ENCODE measurements around the gene LRRFIP1.

The LRRFIP1 gene

GRCh38 chr2:237738255-237738654, 110.9 kb downstream of the LRRFIP1 start:
- TF ChIP-seq CTCF (conservative IDR thresholded peaks at IDR 0.05; ENCODE audit: low read depth, low read length) = no peak
- DNase-seq (ENCODE audit: low read depth) = no peak
- H3K4me3 ChIP-seq (ENCODE audit: low read depth, low read length) = no peak overlapping the region

GRCh38 chr2:237739101-237739500, 111.7 kb downstream of the LRRFIP1 start:
- H3K4me3 ChIP-seq (ENCODE audit: low read depth, low read length) = no peak overlapping the region
- DNase-seq (ENCODE audit: low read depth) = no peak

GRCh38 chr2:237742191-237742590, 114.8 kb downstream of the LRRFIP1 start:
- no peak for DNase-seq (ENCODE audit: low read depth)
- TF ChIP-seq CTCF (conservative IDR thresholded peaks at IDR 0.05; ENCODE audit: low read depth, low read length) = no peak
- no peak overlapping the region for H3K4me3 ChIP-seq (ENCODE audit: low read depth, low read length)

More at GRCh38 chr2:237739101-237739500, 111.7 kb downstream of the LRRFIP1 start:
- no peak for TF ChIP-seq CTCF (conservative IDR thresholded peaks at IDR 0.05; ENCODE audit: low read depth, low read length)

GRCh38 chr2:237742614-237743013, 115.2 kb downstream of the LRRFIP1 start:
- no peak for DNase-seq (ENCODE audit: low read depth)
- no peak for TF ChIP-seq CTCF (conservative IDR thresholded peaks at IDR 0.05; ENCODE audit: low read depth, low read length)
- no peak overlapping the region for H3K4me3 ChIP-seq (ENCODE audit: low read depth, low read length)

- no peak for DNase-seq (ENCODE audit: low read depth)
- H3K4me3 ChIP-seq (ENCODE audit: low read depth, low read length) = no peak overlapping the region
- peak; percentile 1 for TF ChIP-seq CTCF (conservative IDR thresholded peaks at IDR 0.05; ENCODE audit: low read depth, low read length)
Observed at GRCh38 chr2:237743024-237743423, 115.6 kb downstream of the LRRFIP1 start.

GRCh38 chr2:237743561-237744269, 116.3 kb downstream of the LRRFIP1 start:
- TF ChIP-seq CTCF (conservative IDR thresholded peaks at IDR 0.05; ENCODE audit: low read depth, low read length) = peak; percentile 27
- peak; percentile 44 for DNase-seq (ENCODE audit: low read depth)
- no peak overlapping the region for H3K4me3 ChIP-seq (ENCODE audit: low read depth, low read length)

GRCh38 chr2:237744270-237744612, 116.9 kb downstream of the LRRFIP1 start:
- no peak for DNase-seq (ENCODE audit: low read depth)
- H3K4me3 ChIP-seq (ENCODE audit: low read depth, low read length) = no peak overlapping the region
- no peak for TF ChIP-seq CTCF (conservative IDR thresholded peaks at IDR 0.05; ENCODE audit: low read depth, low read length)
